GM23338 (cell line): ENCODE results near the gene DTL. TPM values are rescaled to one million over a fixed set of nuclear protein-coding genes. Genes with fewer than 3 reads are reported as not detected.

Source experiments
- ATAC-seq: fragments of 200-7000 bp; cut with Tn5 transposase; 3 replicates; pipeline ENCODE4 v1.9.1; 2020
- DNase-seq: peaks from one replicate; pipeline ENCODE4 v3.0.0-alpha.2; 2015; ENCODE audit warnings: low spot score
- H2AFZ ChIP-seq: fragments of 200-600 bp; sonication (generic); 2 replicates; pipeline ENCODE4 v1.8.0; 2016; ENCODE audit warnings: antibody characterized with exemption, mild to moderate bottlenecking, moderate library complexity
- H3F3A ChIP-seq: fragments of 200-600 bp; sonication (generic); replicated peaks from 2 replicates; pipeline ENCODE4 v1.8.0; 2017; ENCODE audit warnings: antibody characterized with exemption, mixed run types, low read depth
- H3K27ac ChIP-seq: fragments of 200-600 bp; sonication (generic); 2 replicates; pipeline ENCODE4 v1.6.1; 2016; ENCODE audit warnings: low read depth
- H3K27me3 ChIP-seq: fragments of 200-600 bp; sonication (generic); 2 replicates; pipeline ENCODE4 v1.8.0; 2016; ENCODE audit warnings: mild to moderate bottlenecking, mixed run types, moderate library complexity; ENCODE audit not compliant: insufficient read depth
- H3K36me3 ChIP-seq: fragments of 200-600 bp; sonication (generic); 2 replicates; pipeline ENCODE4 v1.8.0; 2016; ENCODE audit warnings: mild to moderate bottlenecking; ENCODE audit not compliant: insufficient read depth
- H3K4me1 ChIP-seq: fragments of 200-600 bp; sonication (generic); 2 replicates; pipeline ENCODE4 v1.8.0; 2016; ENCODE audit warnings: mild to moderate bottlenecking, moderate library complexity; ENCODE audit not compliant: insufficient read depth
- H3K4me2 ChIP-seq: fragments of 200-600 bp; sonication (generic); 2 replicates; pipeline ENCODE4 v1.7.1; 2017; ENCODE audit warnings: mixed run types
- H3K4me3 ChIP-seq: fragments of 200-600 bp; sonication (generic); 2 replicates; pipeline ENCODE4 v1.6.1; 2016; ENCODE audit warnings: mixed run types
- H3K79me2 ChIP-seq: fragments of 200-600 bp; sonication (generic); replicated peaks from 2 replicates; pipeline ENCODE4 v1.8.0; 2017; ENCODE audit warnings: mild to moderate bottlenecking; ENCODE audit not compliant: insufficient read depth
- H3K9me2 ChIP-seq: fragments of 200-600 bp; sonication (generic); 2 replicates; pipeline ENCODE4 v1.8.0; 2017; ENCODE audit not compliant: insufficient read depth
- H4K20me1 ChIP-seq: fragments of 200-600 bp; sonication (generic); replicated peaks from 2 replicates; pipeline ENCODE4 v1.8.0; 2017; ENCODE audit warnings: mild to moderate bottlenecking; ENCODE audit not compliant: insufficient read depth
- H3K27ac Mint-ChIP-seq: 2 replicates; pipeline ENCODE4 v1.8.0; 2020; ENCODE audit warnings: inconsistent platforms, mild to moderate bottlenecking, moderate library complexity, mixed read lengths
- H3K27me3 Mint-ChIP-seq: 3 replicates; pipeline ENCODE4 v1.8.0; 2022; ENCODE audit warnings: low read depth, mild to moderate bottlenecking, moderate library complexity, mixed read lengths, inconsistent platforms; ENCODE audit not compliant: insufficient read depth, poor library complexity
- H3K36me3 Mint-ChIP-seq: 3 replicates; pipeline ENCODE4 v1.8.0; 2021; ENCODE audit warnings: low read depth, mild to moderate bottlenecking, inconsistent platforms, moderate library complexity, mixed read lengths
- H3K4me1 Mint-ChIP-seq: 3 replicates; pipeline ENCODE4 v1.8.0; 2020; ENCODE audit warnings: mild to moderate bottlenecking, inconsistent platforms, mixed read lengths
- H3K4me3 Mint-ChIP-seq: 3 replicates; pipeline ENCODE4 v1.8.0; 2021; ENCODE audit warnings: moderate library complexity, mild to moderate bottlenecking, inconsistent platforms, mixed read lengths
- H3K9me3 Mint-ChIP-seq: 3 replicates; pipeline ENCODE4 v1.8.0; 2020; ENCODE audit warnings: moderate library complexity, mild to moderate bottlenecking, inconsistent platforms, mixed read lengths
- CREB1 ChIP-seq: fragments of 250-450 bp; sonication (Bioruptor Pico); IDR thresholded peaks from 2 replicates; pipeline ENCODE4 v1.5.0; 2020; ENCODE audit warnings: low read depth, mild to moderate bottlenecking, moderate library complexity
- EZH2 ChIP-seq: fragments of 200-600 bp; sonication (generic); IDR thresholded peaks from one replicate; pipeline ENCODE4 v1.8.0; 2017; ENCODE audit warnings: antibody characterized with exemption, mild to moderate bottlenecking, low read depth; ENCODE audit not compliant: unreplicated experiment
- EZH2phosphoT487 ChIP-seq: fragments of 200-600 bp; sonication (generic); IDR thresholded peaks from one replicate; pipeline ENCODE4 v1.8.1; 2018; ENCODE audit warnings: antibody characterized with exemption; ENCODE audit not compliant: unreplicated experiment
- JUNB ChIP-seq: IDR thresholded peaks from one replicate; pipeline ENCODE4 v1.6.1; 2016; ENCODE audit warnings: antibody characterized with exemption; ENCODE audit not compliant: unreplicated experiment
- NANOG ChIP-seq: IDR thresholded peaks from 2 replicates; pipeline ENCODE4 v1.6.1; 2016; ENCODE audit warnings: antibody characterized with exemption, borderline replicate concordance
- POLR2AphosphoS5 ChIP-seq: IDR thresholded peaks from 2 replicates; pipeline ENCODE4 v1.6.1; 2016; ENCODE audit warnings: antibody characterized with exemption, low read depth
- STAT1 ChIP-seq: IDR thresholded peaks from one replicate; pipeline ENCODE4 v1.6.1; 2016; ENCODE audit warnings: antibody characterized with exemption; ENCODE audit not compliant: unreplicated experiment
- ZNF114 ChIP-seq: fragments of 250-450 bp; sonication (Bioruptor Pico); IDR thresholded peaks from 2 replicates; pipeline ENCODE4 v1.5.0; 2020; ENCODE audit warnings: mild to moderate bottlenecking, moderate library complexity
- ZNF331 ChIP-seq: fragments of 250-450 bp; sonication (Bioruptor Pico); IDR thresholded peaks from 2 replicates; pipeline ENCODE4 v1.5.0; 2020; ENCODE audit warnings: low read depth, mild to moderate bottlenecking, moderate library complexity
- polyA plus RNA-seq: library from polyadenylated mRNA; unstranded; fragments of >200 nt; fragmentation: Nextera tagmentation; extraction: Ambion mirVana; gene quantifications from 2 replicates; pipeline ENCODE4 v1.2.1, GENCODE V29; 2016
- total RNA-seq: library from RNA; depleted of rRNA; stranded (reverse); fragments of >200 nt; shearing (Covaris generic); gene quantifications from 2 replicates; pipeline ENCODE4 v1.2.3, GENCODE V29; 2014
- TF ChIP-seq, protein P1 (sequence below): IDR thresholded peaks from 2 replicates; pipeline ENCODE4 v1.6.1; 2016; ENCODE audit warnings: antibody characterized with exemption
- TF ChIP-seq, protein P2 (sequence below): fragments of 250-450 bp; sonication (Bioruptor Pico); IDR thresholded peaks from 2 replicates; pipeline ENCODE4 v1.5.0; 2020; ENCODE audit warnings: mild to moderate bottlenecking, moderate library complexity
- TF ChIP-seq, protein P3 (sequence below), 2 experiments: fragments of 200-600 bp in 1 of 2; sonication (generic) in 1 of 2; conservative IDR thresholded peaks; 2 replicates each; pipeline versions ENCODE4 v1.5.1 to v1.6.1; 2016 to 2017; ENCODE audit warnings: antibody characterized with exemption in 2 of 2, low read depth in 2 of 2, mild to moderate bottlenecking in 2 of 2, moderate library complexity in 1 of 2
- TF ChIP-seq, protein P4 (sequence below): IDR thresholded peaks from one replicate; pipeline ENCODE4 v1.6.1; 2018; ENCODE audit warnings: antibody characterized with exemption; ENCODE audit not compliant: unreplicated experiment

The DTL gene
- total and polyA plus RNA-seq, 2 experiments from 2014 or later, result 26.5 to 58.8 TPM

DNA sequence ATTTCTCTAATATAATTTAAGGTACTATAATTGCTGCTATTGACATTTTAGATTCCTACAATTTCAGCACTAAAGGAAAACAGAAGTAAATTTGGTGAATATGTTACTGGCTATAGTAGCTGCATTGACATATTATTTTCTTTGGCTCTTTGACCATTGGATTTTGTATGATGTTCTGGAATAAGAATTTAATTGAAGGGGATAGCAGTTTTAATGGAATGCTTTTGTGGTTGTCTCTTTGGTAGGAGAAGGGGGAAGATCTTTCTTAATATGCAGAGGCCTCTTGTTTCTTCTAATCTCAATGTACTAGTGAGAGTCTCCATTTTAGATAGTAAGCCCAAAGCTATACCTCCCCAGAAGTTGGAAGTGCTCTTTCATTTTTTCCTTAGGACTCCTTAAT is 6.9 kb downstream of the DTL start:
- no peaks in the 10 kb centered on the region; the same call in 1 of the 2 replicates for H3K36me3 ChIP-seq
- peaks cover 3% of the 10 kb centered on the region; the same call in 1 of the 2 replicates for H3K4me1 ChIP-seq
- H3K27ac Mint-ChIP-seq, result no peak overlapping the region
- no peak overlapping the region for H3K27ac ChIP-seq
- H2AFZ ChIP-seq, result no peak overlapping the region
- no peaks in the 10 kb centered on the region for H3K9me2 ChIP-seq
- no peak for ATAC-seq
- peaks cover 38% of the 10 kb centered on the region for H3K36me3 Mint-ChIP-seq
- peaks cover 20% of the 10 kb centered on the region; the same call in 2 of the 3 replicates for H3K4me1 Mint-ChIP-seq
- H3K79me2 ChIP-seq, result peaks cover 73% of the 10 kb centered on the region
- no peak overlapping the region for H3K4me2 ChIP-seq
- no peak overlapping the region for H3K4me3 ChIP-seq
- no peak for DNase-seq
- no peaks in the 10 kb centered on the region for H3K27me3 ChIP-seq
- TF ChIP-seq NANOG (no peak), EZH2phosphoT487 (no peak), POLR2AphosphoS5 (no peak), STAT1 (no peak), CREB1 (CRISPR knock-in tag) (no peak), JUNB (no peak), ZNF114 (CRISPR knock-in tag) (no peak), ZNF331 (no peak), EZH2 (no peak)
- TF ChIP-seq, protein P1, sequence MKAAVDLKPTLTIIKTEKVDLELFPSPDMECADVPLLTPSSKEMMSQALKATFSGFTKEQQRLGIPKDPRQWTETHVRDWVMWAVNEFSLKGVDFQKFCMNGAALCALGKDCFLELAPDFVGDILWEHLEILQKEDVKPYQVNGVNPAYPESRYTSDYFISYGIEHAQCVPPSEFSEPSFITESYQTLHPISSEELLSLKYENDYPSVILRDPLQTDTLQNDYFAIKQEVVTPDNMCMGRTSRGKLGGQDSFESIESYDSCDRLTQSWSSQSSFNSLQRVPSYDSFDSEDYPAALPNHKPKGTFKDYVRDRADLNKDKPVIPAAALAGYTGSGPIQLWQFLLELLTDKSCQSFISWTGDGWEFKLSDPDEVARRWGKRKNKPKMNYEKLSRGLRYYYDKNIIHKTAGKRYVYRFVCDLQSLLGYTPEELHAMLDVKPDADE, result no peak
- TF ChIP-seq, protein P2, sequence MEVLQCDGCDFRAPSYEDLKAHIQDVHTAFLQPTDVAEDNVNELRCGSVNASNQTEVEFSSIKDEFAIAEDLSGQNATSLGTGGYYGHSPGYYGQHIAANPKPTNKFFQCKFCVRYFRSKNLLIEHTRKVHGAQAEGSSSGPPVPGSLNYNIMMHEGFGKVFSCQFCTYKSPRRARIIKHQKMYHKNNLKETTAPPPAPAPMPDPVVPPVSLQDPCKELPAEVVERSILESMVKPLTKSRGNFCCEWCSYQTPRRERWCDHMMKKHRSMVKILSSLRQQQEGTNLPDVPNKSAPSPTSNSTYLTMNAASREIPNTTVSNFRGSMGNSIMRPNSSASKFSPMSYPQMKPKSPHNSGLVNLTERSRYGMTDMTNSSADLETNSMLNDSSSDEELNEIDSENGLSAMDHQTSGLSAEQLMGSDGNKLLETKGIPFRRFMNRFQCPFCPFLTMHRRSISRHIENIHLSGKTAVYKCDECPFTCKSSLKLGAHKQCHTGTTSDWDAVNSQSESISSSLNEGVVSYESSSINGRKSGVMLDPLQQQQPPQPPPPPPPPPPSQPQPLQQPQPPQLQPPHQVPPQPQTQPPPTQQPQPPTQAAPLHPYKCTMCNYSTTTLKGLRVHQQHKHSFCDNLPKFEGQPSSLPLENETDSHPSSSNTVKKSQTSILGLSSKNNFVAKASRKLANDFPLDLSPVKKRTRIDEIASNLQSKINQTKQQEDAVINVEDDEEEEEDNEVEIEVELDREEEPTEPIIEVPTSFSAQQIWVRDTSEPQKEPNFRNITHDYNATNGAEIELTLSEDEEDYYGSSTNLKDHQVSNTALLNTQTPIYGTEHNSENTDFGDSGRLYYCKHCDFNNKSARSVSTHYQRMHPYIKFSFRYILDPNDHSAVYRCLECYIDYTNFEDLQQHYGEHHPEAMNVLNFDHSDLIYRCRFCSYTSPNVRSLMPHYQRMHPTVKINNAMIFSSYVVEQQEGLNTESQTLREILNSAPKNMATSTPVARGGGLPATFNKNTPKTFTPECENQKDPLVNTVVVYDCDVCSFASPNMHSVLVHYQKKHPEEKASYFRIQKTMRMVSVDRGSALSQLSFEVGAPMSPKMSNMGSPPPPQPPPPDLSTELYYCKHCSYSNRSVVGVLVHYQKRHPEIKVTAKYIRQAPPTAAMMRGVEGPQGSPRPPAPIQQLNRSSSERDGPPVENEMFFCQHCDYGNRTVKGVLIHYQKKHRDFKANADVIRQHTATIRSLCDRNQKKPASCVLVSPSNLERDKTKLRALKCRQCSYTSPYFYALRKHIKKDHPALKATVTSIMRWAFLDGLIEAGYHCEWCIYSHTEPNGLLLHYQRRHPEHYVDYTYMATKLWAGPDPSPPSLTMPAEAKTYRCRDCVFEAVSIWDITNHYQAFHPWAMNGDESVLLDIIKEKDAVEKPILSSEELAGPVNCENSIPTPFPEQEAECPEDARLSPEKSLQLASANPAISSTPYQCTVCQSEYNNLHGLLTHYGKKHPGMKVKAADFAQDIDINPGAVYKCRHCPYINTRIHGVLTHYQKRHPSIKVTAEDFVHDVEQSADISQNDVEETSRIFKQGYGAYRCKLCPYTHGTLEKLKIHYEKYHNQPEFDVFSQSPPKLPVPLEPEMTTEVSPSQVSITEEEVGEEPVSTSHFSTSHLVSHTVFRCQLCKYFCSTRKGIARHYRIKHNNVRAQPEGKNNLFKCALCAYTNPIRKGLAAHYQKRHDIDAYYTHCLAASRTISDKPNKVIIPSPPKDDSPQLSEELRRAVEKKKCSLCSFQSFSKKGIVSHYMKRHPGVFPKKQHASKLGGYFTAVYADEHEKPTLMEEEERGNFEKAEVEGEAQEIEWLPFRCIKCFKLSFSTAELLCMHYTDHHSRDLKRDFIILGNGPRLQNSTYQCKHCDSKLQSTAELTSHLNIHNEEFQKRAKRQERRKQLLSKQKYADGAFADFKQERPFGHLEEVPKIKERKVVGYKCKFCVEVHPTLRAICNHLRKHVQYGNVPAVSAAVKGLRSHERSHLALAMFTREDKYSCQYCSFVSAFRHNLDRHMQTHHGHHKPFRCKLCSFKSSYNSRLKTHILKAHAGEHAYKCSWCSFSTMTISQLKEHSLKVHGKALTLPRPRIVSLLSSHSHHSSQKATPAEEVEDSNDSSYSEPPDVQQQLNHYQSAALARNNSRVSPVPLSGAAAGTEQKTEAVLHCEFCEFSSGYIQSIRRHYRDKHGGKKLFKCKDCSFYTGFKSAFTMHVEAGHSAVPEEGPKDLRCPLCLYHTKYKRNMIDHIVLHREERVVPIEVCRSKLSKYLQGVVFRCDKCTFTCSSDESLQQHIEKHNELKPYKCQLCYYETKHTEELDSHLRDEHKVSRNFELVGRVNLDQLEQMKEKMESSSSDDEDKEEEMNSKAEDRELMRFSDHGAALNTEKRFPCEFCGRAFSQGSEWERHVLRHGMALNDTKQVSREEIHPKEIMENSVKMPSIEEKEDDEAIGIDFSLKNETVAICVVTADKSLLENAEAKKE (CRISPR knock-in tag), result no peak
- TF ChIP-seq, protein P3, sequence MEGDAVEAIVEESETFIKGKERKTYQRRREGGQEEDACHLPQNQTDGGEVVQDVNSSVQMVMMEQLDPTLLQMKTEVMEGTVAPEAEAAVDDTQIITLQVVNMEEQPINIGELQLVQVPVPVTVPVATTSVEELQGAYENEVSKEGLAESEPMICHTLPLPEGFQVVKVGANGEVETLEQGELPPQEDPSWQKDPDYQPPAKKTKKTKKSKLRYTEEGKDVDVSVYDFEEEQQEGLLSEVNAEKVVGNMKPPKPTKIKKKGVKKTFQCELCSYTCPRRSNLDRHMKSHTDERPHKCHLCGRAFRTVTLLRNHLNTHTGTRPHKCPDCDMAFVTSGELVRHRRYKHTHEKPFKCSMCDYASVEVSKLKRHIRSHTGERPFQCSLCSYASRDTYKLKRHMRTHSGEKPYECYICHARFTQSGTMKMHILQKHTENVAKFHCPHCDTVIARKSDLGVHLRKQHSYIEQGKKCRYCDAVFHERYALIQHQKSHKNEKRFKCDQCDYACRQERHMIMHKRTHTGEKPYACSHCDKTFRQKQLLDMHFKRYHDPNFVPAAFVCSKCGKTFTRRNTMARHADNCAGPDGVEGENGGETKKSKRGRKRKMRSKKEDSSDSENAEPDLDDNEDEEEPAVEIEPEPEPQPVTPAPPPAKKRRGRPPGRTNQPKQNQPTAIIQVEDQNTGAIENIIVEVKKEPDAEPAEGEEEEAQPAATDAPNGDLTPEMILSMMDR (conservative IDR thresholded peaks at IDR 0.05; ENCODE audit: low read depth in 2 of 2), result no peak
- TF ChIP-seq, protein P4, sequence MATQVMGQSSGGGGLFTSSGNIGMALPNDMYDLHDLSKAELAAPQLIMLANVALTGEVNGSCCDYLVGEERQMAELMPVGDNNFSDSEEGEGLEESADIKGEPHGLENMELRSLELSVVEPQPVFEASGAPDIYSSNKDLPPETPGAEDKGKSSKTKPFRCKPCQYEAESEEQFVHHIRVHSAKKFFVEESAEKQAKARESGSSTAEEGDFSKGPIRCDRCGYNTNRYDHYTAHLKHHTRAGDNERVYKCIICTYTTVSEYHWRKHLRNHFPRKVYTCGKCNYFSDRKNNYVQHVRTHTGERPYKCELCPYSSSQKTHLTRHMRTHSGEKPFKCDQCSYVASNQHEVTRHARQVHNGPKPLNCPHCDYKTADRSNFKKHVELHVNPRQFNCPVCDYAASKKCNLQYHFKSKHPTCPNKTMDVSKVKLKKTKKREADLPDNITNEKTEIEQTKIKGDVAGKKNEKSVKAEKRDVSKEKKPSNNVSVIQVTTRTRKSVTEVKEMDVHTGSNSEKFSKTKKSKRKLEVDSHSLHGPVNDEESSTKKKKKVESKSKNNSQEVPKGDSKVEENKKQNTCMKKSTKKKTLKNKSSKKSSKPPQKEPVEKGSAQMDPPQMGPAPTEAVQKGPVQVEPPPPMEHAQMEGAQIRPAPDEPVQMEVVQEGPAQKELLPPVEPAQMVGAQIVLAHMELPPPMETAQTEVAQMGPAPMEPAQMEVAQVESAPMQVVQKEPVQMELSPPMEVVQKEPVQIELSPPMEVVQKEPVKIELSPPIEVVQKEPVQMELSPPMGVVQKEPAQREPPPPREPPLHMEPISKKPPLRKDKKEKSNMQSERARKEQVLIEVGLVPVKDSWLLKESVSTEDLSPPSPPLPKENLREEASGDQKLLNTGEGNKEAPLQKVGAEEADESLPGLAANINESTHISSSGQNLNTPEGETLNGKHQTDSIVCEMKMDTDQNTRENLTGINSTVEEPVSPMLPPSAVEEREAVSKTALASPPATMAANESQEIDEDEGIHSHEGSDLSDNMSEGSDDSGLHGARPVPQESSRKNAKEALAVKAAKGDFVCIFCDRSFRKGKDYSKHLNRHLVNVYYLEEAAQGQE, result no peak
- H3K9me3 Mint-ChIP-seq, result no peaks in the 10 kb centered on the region
- no peaks in the 10 kb centered on the region for H3K27me3 Mint-ChIP-seq
- H4K20me1 ChIP-seq, result peaks cover 54% of the 10 kb centered on the region
- no peaks in the 10 kb centered on the region for H3F3A ChIP-seq
- H3K4me3 Mint-ChIP-seq, result no peak overlapping the region
